BJ (cell line): ENCODE data around the gene ZDHHC22. TPM values are rescaled to one million over a fixed set of nuclear protein-coding genes. Genes with fewer than 3 reads are reported as not detected.

ENCODE experiments used
- CTCF ChIA-PET: fragments of 350-600 bp; formaldehyde crosslinking; extraction: SDS; loops from one replicate; lab custom pipeline; 2021; ENCODE audit warnings: antibody characterized with exemption, inconsistent platforms; lab: Yijun Ruan, JAX
- POLR2A ChIA-PET: fragments of 300-600 bp; sonication (Branson Sonifier 250); formaldehyde crosslinking; extraction: SDS; loops from one replicate; lab custom pipeline; 2021; ENCODE audit warnings: antibody characterized with exemption; lab: Charles Lee
- DNase-seq: peaks from one replicate; pipeline ENCODE4 v3.0.0-alpha.2; 2011; ENCODE audit warnings: low read depth
- H3K27me3 ChIP-seq: 2 replicates; pipeline ENCODE4 v1.6.0; 2011; ENCODE audit warnings: low read length; ENCODE audit not compliant: control insufficient read depth, insufficient read depth
- H3K36me3 ChIP-seq: 2 replicates; pipeline ENCODE4 v1.5.1; 2011; ENCODE audit warnings: low read length; ENCODE audit not compliant: control insufficient read depth, insufficient read depth
- H3K4me3 ChIP-seq: 2 replicates; pipeline ENCODE4 v1.5.1; 2011; ENCODE audit warnings: low read depth, mild to moderate bottlenecking, control low read depth, low read length
- polyA plus RNA-seq: library from polyadenylated mRNA; depleted of rRNA; stranded (reverse); fragments of >200 nt; gene quantifications from 2 replicates; pipeline ENCODE4 v1.2.3, GENCODE V29; 2011
- TF ChIP-seq, protein P1 (sequence below): IDR thresholded peaks from 2 replicates; pipeline ENCODE4 v1.5.1; 2011; ENCODE audit warnings: low read depth, mild to moderate bottlenecking, control low read depth, inconsistent platforms, low read length, moderate library complexity; ENCODE audit not compliant: insufficient read depth

ZDHHC22 gene
- polyA plus RNA-seq, 1 experiment: not detected

DNA sequence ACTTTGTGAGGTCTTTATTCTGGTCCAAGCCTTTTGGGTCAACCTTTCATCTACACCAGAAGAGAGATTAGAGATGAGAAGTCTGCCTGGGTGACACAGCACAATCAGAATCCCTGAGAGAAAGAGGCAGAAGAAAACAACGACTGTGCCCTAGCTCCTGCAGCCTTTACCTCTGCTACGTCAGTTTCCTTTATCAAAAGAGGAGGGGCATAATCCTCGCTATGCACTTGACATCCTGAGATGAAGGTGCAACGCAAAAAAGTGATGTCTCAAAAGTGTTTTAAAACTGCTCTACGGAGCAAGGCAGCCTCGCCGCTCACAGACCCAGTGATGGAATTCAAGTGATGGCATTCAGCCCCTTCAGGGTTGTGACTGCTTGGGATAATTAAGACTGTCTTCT lies 21.7 kb downstream of the ZDHHC22 start:
- H3K27me3 ChIP-seq: no peaks in the 10 kb centered on the region
- ChIA-PET POLR2A (no interaction called here), CTCF (no interaction called here)
- no peak for DNase-seq
- no peaks in the 10 kb centered on the region for H3K36me3 ChIP-seq
- TF ChIP-seq, protein P1, sequence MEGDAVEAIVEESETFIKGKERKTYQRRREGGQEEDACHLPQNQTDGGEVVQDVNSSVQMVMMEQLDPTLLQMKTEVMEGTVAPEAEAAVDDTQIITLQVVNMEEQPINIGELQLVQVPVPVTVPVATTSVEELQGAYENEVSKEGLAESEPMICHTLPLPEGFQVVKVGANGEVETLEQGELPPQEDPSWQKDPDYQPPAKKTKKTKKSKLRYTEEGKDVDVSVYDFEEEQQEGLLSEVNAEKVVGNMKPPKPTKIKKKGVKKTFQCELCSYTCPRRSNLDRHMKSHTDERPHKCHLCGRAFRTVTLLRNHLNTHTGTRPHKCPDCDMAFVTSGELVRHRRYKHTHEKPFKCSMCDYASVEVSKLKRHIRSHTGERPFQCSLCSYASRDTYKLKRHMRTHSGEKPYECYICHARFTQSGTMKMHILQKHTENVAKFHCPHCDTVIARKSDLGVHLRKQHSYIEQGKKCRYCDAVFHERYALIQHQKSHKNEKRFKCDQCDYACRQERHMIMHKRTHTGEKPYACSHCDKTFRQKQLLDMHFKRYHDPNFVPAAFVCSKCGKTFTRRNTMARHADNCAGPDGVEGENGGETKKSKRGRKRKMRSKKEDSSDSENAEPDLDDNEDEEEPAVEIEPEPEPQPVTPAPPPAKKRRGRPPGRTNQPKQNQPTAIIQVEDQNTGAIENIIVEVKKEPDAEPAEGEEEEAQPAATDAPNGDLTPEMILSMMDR: no peak
- H3K4me3 ChIP-seq: no peak overlapping the region

GRCh38 chr14:77116172-77116817 lies 25.3 kb downstream of the ZDHHC22 start:
- ChIA-PET POLR2A (no interaction called here), CTCF (interaction anchor here (0.9 to 7.7 kb wide), 5 partner anchors 8 to 244 kb away, joined by 3 to 62 read pairs (median 5); no protein-coding TSS in a partner anchor)
- Histone ChIP-seq H3K36me3 (peaks cover 11% of the 10 kb centered on the region), H3K27me3 (no peaks in the 10 kb centered on the region), H3K4me3 (no peak overlapping the region)
- DNase-seq: no peak
- TF ChIP-seq, protein P1: no peak

GRCh38 chr14:77114609-77115008 lies 27.0 kb downstream of the ZDHHC22 start:
- ChIA-PET CTCF (interaction anchor here (0.6 to 7.7 kb wide), 4 partner anchors 10 to 44 kb away, joined by 3 to 62 read pairs (median 4); no protein-coding TSS in a partner anchor), POLR2A (no interaction called here)
- TF ChIP-seq, protein P1: no peak
- H3K4me3 ChIP-seq: no peak overlapping the region
- no peaks in the 10 kb centered on the region for H3K27me3 ChIP-seq
- peaks cover 13% of the 10 kb centered on the region for H3K36me3 ChIP-seq
- DNase-seq: no peak

DNA sequence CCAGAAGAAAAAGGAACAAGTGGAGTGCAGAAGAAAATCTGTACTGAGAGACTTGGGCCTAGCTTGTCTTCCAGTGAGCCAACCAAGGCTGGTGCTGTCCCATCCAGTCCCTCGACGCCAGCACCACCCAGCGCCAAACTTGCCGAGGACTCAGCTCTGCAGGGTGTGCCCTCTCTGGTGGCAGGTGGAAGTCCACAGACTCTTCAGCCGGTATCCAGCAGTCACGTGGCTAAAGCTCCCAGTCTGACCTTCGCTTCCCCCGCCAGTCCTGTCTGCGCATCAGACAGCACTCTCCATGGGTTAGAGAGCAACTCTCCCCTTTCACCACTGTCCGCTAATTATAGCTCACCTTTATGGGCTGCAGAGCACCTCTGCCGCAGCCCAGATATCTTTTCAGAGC lies 27.9 kb downstream of the ZDHHC22 start:
- CTCF ChIA-PET: interaction anchor here (0.9 to 7.7 kb wide), 4 partner anchors 10 to 43 kb away, joined by 3 to 62 read pairs (median 3); no protein-coding TSS in a partner anchor
- no peak overlapping the region for H3K4me3 ChIP-seq
- TF ChIP-seq, protein P1: no peak

GRCh38 chr14:77111021-77111420 lies 30.6 kb downstream of the ZDHHC22 start:
- Histone ChIP-seq H3K4me3 (no peak overlapping the region), H3K36me3 (peaks cover 13% of the 10 kb centered on the region), H3K27me3 (no peaks in the 10 kb centered on the region)
- TF ChIP-seq, protein P1: no peak
- ChIA-PET CTCF (interaction anchor here (1.1 to 7.7 kb wide), 2 partner anchors 13 to 36 kb away, joined by 3 to 62 read pairs; no protein-coding TSS in a partner anchor), POLR2A (no interaction called here)
- no peak for DNase-seq

More for the DNA sequence above, 27.9 kb downstream of the ZDHHC22 start:
- no peak for DNase-seq
- Histone ChIP-seq H3K36me3 (peaks cover 13% of the 10 kb centered on the region), H3K27me3 (no peaks in the 10 kb centered on the region)
- POLR2A ChIA-PET: interaction anchor here (0.6 kb wide), 1 partner anchor 17 kb away, joined by 3 read pairs; no protein-coding TSS in a partner anchor
